Measurements from ENCODE around the gene ACSS1. TPM values are rescaled to one million over a fixed set of nuclear protein-coding genes. Genes with fewer than 3 reads are reported as not detected.

ACSS1 gene
- total and polyA plus RNA-seq, 2 experiments from 2014 or later, result 1.3 to 4.1 TPM

GRCh38 chr20:25007491-25008305, 50.2 kb downstream of the ACSS1 start:
- Histone ChIP-seq H4K20me1 (replicated peaks; ENCODE audit: insufficient read depth) (no peaks in the 10 kb centered on the region), H3K4me2 (no peak overlapping the region), H3K4me3 (no peak overlapping the region), H3K36me3 (ENCODE audit: insufficient read depth) (no peaks in the 10 kb centered on the region), H3K79me2 (replicated peaks; ENCODE audit: insufficient read depth) (no peaks in the 10 kb centered on the region), H3K27ac (ENCODE audit: low read depth) (no peak overlapping the region), H2AFZ (no peak overlapping the region), H3K4me1 (ENCODE audit: insufficient read depth) (no peaks in the 10 kb centered on the region), H3K27me3 (ENCODE audit: insufficient read depth) (no peaks in the 10 kb centered on the region), H3K9me2 (ENCODE audit: insufficient read depth) (no peaks in the 10 kb centered on the region), H3F3A (replicated peaks; ENCODE audit: low read depth) (no peaks in the 10 kb centered on the region)
- Mint-ChIP-seq H3K36me3 (ENCODE audit: low read depth) (no peaks in the 10 kb centered on the region), H3K4me3 (no peak overlapping the region), H3K27me3 (ENCODE audit: insufficient read depth, low read depth, poor library complexity) (peaks cover 4% of the 10 kb centered on the region), H3K4me1 (no peaks in the 10 kb centered on the region), H3K27ac (no peak overlapping the region), H3K9me3 (peaks cover 3% of the 10 kb centered on the region; the same call in 1 of the 3 replicates)
- ATAC-seq (no peak), DNase-seq (ENCODE audit: low spot score) (no peak)
- TF ChIP-seq STAT1 (IDR thresholded peaks at IDR 0.05; ENCODE audit: unreplicated experiment) (no peak), ETS1 (IDR thresholded peaks at IDR 0.05) (no peak), NANOG (IDR thresholded peaks at IDR 0.05; ENCODE audit: borderline replicate concordance) (no peak), CREB1 (CRISPR knock-in tag; IDR thresholded peaks at IDR 0.05; ENCODE audit: low read depth) (no peak), ZNF114 (CRISPR knock-in tag; IDR thresholded peaks at IDR 0.05) (no peak), POLR2AphosphoS5 (IDR thresholded peaks at IDR 0.05; ENCODE audit: low read depth) (no peak), ZNF331 (CRISPR knock-in tag; IDR thresholded peaks at IDR 0.05; ENCODE audit: low read depth) (no peak), EZH2 (IDR thresholded peaks at IDR 0.05; ENCODE audit: low read depth, unreplicated experiment) (no peak), JUNB (IDR thresholded peaks at IDR 0.05; ENCODE audit: unreplicated experiment) (no peak), ZNF462 (CRISPR knock-in tag; IDR thresholded peaks at IDR 0.05) (no peak), EZH2phosphoT487 (IDR thresholded peaks at IDR 0.05; ENCODE audit: unreplicated experiment) (no peak), CTCF (conservative IDR thresholded peaks at IDR 0.05; ENCODE audit: low read depth in 2 of 2) (no peak), REST (IDR thresholded peaks at IDR 0.05; ENCODE audit: unreplicated experiment) (no peak)
